HEK293 (cell line): ENCODE data around the gene ZSCAN22.

Source experiments
- BCL11A ChIP-seq: fragments of 450-650 bp; formaldehyde crosslinking; IDR thresholded peaks from 2 replicates; pipeline ENCODE4 v1.5.1; 2016; ENCODE audit warnings: low read depth, missing biosample characterization, missing genetic modification characterization
- HOXD13 ChIP-seq: sonication (generic); formaldehyde crosslinking; IDR thresholded peaks from 2 replicates; pipeline ENCODE4 v1.8.0; 2022; ENCODE audit warnings: missing genetic modification reagents, borderline replicate concordance
- KLF10 ChIP-seq: fragments of 450-650 bp; IDR thresholded peaks from 2 replicates; pipeline ENCODE4 v1.5.1; 2018; ENCODE audit warnings: missing biosample characterization, mild to moderate bottlenecking, missing genetic modification characterization
- MYNN ChIP-seq: fragments of 450-650 bp; formaldehyde crosslinking; IDR thresholded peaks from 2 replicates; pipeline ENCODE4 v1.5.1; 2016; ENCODE audit warnings: missing biosample characterization, missing genetic modification characterization, borderline replicate concordance
- PRDM2 ChIP-seq: fragments of 450-650 bp; formaldehyde crosslinking; IDR thresholded peaks from 2 replicates; pipeline ENCODE4 v1.5.1; 2016; ENCODE audit warnings: missing biosample characterization, missing genetic modification characterization, borderline replicate concordance
- REST ChIP-seq: fragments of 450-650 bp; formaldehyde crosslinking; IDR thresholded peaks from 2 replicates; pipeline ENCODE4 v1.5.1; 2016; ENCODE audit warnings: missing biosample characterization, missing genetic modification characterization
- YY1 ChIP-seq: fragments of 450-650 bp; formaldehyde crosslinking; IDR thresholded peaks from 2 replicates; pipeline ENCODE4 v1.5.1; 2018; ENCODE audit warnings: missing biosample characterization, missing genetic modification characterization
- ZBTB1 ChIP-seq: fragments of 450-650 bp; formaldehyde crosslinking; IDR thresholded peaks from 2 replicates; pipeline ENCODE4 v1.5.1; 2016; ENCODE audit warnings: missing biosample characterization, missing genetic modification characterization
- ZNF121 ChIP-seq: fragments of 450-650 bp; formaldehyde crosslinking; IDR thresholded peaks from 2 replicates; pipeline ENCODE4 v1.5.1; 2016; ENCODE audit warnings: missing biosample characterization, missing genetic modification characterization
- ZNF174 ChIP-seq: fragments of 450-650 bp; formaldehyde crosslinking; IDR thresholded peaks from 2 replicates; pipeline ENCODE4 v1.5.0; 2017; ENCODE audit warnings: missing biosample characterization, mild to moderate bottlenecking, missing genetic modification characterization
- ZNF184 ChIP-seq: fragments of 450-650 bp; IDR thresholded peaks from 2 replicates; pipeline ENCODE4 v1.5.1; 2018; ENCODE audit warnings: missing biosample characterization, mild to moderate bottlenecking, missing genetic modification characterization
- ZNF214 ChIP-seq: fragments of 450-650 bp; formaldehyde crosslinking; IDR thresholded peaks from 2 replicates; pipeline ENCODE4 v1.5.1; 2017; ENCODE audit warnings: missing biosample characterization, mild to moderate bottlenecking, missing genetic modification characterization, borderline replicate concordance
- ZNF274 ChIP-seq, 2 experiments: fragments of 200-500 bp in 1 of 2; fragments of 450-650 bp in 1 of 2; sonication (Bioruptor generic) in 1 of 2; formaldehyde crosslinking in 1 of 2; IDR thresholded peaks; 2 replicates each; pipeline versions ENCODE4 v1.5.1 to v1.6.1; 2014 to 2016; ENCODE audit warnings: borderline replicate concordance in 1 of 2, inconsistent platforms in 1 of 2, low read length in 1 of 2, missing biosample characterization in 1 of 2, missing genetic modification characterization in 1 of 2
- ZNF324 ChIP-seq: fragments of 450-650 bp; formaldehyde crosslinking; IDR thresholded peaks from 2 replicates; pipeline ENCODE4 v1.5.1; 2016; ENCODE audit warnings: missing biosample characterization, missing genetic modification characterization
- ZNF473 ChIP-seq: fragments of 450-650 bp; formaldehyde crosslinking; IDR thresholded peaks from 2 replicates; pipeline ENCODE4 v1.5.1; 2017; ENCODE audit warnings: missing biosample characterization, missing genetic modification characterization
- ZNF510 ChIP-seq: fragments of 450-650 bp; formaldehyde crosslinking; IDR thresholded peaks from 2 replicates; pipeline ENCODE4 v1.5.1; 2018; ENCODE audit warnings: mild to moderate bottlenecking, missing genetic modification characterization, missing biosample characterization; ENCODE audit not compliant: insufficient replicate concordance
- ZNF560 ChIP-seq: fragments of 450-650 bp; formaldehyde crosslinking; IDR thresholded peaks from 2 replicates; pipeline ENCODE4 v1.5.1; 2017; ENCODE audit warnings: missing biosample characterization, missing genetic modification characterization, borderline replicate concordance
- ZNF596 ChIP-seq: fragments of 450-650 bp; IDR thresholded peaks from 2 replicates; pipeline ENCODE4 v1.5.0; 2018; ENCODE audit warnings: missing biosample characterization, mild to moderate bottlenecking, missing genetic modification characterization, moderate library complexity
- ZNF76 ChIP-seq: fragments of 450-650 bp; formaldehyde crosslinking; IDR thresholded peaks from 2 replicates; pipeline ENCODE4; 2016; ENCODE audit warnings: low read depth, missing biosample characterization, missing genetic modification characterization, borderline replicate concordance
- TF ChIP-seq, protein P1 (sequence below): fragments of 450-650 bp; formaldehyde crosslinking; IDR thresholded peaks from 2 replicates; pipeline ENCODE4 v1.5.1; 2016; ENCODE audit warnings: missing biosample characterization, missing genetic modification characterization
- TF ChIP-seq, protein P2 (sequence below): fragments of 450-650 bp; IDR thresholded peaks from 2 replicates; pipeline ENCODE4 v1.5.1; 2018; ENCODE audit warnings: missing biosample characterization, missing genetic modification characterization
- TF ChIP-seq, protein P3 (sequence below): fragments of 450-650 bp; formaldehyde crosslinking; IDR thresholded peaks from 2 replicates; pipeline ENCODE4 v1.5.1; 2016; ENCODE audit warnings: missing biosample characterization, missing genetic modification characterization

The ZSCAN22 gene

DNA sequence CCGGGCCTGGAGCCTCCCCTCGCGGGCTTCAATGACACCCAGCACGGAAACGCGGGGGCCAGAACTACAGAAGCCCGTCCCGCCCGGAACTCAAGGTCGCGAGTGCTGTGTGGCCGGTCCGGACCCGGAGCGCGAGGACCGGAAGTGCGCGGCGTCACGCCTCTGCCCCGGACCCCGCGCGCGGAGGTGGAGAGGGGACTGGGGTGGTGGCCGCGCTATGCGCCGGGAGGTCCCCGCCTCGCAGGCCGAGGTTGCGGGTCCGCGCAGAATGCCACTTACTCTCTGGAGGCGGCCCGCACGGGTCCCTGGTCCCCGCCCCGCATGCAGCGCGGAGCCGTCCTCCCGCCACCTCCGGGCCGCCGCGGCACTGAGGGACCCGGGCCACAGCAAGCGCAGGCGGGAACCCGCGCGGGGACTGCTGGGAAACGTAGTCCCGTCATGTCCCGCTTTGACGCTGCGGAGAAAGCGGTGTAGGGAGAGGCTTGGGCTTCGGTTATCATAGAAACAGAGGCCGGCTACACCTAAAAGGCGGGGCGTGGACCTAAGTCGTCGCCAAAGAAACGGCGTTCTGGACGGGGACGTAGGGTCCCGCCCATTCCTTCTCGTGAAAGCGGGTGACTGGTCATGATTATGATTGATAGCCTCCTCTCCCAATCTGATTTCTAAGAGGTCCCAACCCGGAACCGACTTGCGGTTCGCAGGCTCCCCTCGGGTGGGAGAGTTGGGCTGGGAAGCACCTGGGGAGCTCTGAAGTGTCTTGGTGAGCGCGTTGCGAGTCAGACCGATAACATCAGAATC lies 54.1 kb downstream of the ZSCAN22 start, which contains the start of gene ZNF837 (continued):
- TF ChIP-seq ZNF76 (tag by site-specific recombination) (peak; percentile 96), ZNF274 (IDR thresholded peaks at IDR 0.05; ENCODE audit: low read length) (no peak), ZNF274 (tag by site-specific recombination; IDR thresholded peaks at IDR 0.05; ENCODE audit: borderline replicate concordance) (no peak), ZNF214 (tag by site-specific recombination) (no peak), ZNF473 (no peak), REST (tag by site-specific recombination) (0 out of 2 replicates have a peak, but pooled peaks have one; percentile 35), MYNN (tag by site-specific recombination) (peak; percentile 12; the same call in 1 of the 2 replicates), ZNF510 (no peak), ZNF324 (tag by site-specific recombination) (peak; percentile 79), HOXD13 (CRISPR knock-in tag) (peak; percentile 88), ZNF174 (no peak), BCL11A (tag by site-specific recombination) (no peak), ZNF560 (tag by site-specific recombination) (0 out of 2 replicates have a peak, but pooled peaks have one; percentile 9), ZNF596 (tag by site-specific recombination) (peak; percentile 55; the same call in 1 of the 2 replicates), ZNF121 (tag by site-specific recombination) (peak; percentile 78; the same call in 1 of the 2 replicates), KLF10 (peak; percentile 84), PRDM2 (tag by site-specific recombination) (no peak), YY1 (tag by site-specific recombination) (peak; percentile 82), ZBTB1 (tag by site-specific recombination) (no peak), ZNF184 (tag by site-specific recombination) (no peak; the same call in 1 of the 2 replicates)
- TF ChIP-seq, protein P1, sequence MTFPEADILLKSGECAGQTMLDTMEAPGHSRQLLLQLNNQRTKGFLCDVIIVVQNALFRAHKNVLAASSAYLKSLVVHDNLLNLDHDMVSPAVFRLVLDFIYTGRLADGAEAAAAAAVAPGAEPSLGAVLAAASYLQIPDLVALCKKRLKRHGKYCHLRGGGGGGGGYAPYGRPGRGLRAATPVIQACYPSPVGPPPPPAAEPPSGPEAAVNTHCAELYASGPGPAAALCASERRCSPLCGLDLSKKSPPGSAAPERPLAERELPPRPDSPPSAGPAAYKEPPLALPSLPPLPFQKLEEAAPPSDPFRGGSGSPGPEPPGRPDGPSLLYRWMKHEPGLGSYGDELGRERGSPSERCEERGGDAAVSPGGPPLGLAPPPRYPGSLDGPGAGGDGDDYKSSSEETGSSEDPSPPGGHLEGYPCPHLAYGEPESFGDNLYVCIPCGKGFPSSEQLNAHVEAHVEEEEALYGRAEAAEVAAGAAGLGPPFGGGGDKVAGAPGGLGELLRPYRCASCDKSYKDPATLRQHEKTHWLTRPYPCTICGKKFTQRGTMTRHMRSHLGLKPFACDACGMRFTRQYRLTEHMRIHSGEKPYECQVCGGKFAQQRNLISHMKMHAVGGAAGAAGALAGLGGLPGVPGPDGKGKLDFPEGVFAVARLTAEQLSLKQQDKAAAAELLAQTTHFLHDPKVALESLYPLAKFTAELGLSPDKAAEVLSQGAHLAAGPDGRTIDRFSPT (tag by site-specific recombination), result no peak
- TF ChIP-seq, protein P2, sequence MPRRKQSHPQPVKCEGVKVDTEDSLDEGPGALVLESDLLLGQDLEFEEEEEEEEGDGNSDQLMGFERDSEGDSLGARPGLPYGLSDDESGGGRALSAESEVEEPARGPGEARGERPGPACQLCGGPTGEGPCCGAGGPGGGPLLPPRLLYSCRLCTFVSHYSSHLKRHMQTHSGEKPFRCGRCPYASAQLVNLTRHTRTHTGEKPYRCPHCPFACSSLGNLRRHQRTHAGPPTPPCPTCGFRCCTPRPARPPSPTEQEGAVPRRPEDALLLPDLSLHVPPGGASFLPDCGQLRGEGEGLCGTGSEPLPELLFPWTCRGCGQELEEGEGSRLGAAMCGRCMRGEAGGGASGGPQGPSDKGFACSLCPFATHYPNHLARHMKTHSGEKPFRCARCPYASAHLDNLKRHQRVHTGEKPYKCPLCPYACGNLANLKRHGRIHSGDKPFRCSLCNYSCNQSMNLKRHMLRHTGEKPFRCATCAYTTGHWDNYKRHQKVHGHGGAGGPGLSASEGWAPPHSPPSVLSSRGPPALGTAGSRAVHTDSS, result peak; percentile 55; the same call in 1 of the 2 replicates
- TF ChIP-seq, protein P3, sequence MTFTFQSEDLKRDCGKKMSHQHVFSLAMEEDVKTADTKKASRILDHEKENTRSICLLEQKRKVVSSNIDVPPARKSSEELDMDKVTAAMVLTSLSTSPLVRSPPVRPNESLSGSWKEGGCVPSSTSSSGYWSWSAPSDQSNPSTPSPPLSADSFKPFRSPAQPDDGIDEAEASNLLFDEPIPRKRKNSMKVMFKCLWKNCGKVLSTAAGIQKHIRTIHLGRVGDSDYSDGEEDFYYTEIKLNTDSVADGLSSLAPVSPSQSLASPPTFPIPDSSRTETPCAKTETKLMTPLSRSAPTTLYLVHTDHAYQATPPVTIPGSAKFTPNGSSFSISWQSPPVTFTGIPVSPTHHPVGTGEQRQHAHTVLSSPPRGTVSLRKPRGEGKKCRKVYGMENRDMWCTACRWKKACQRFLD (tag by site-specific recombination), result no peak
